Naive B cell (primary cell): Measurements from ENCODE around the gene MAGEA4. TPM values are rescaled to one million over a fixed set of nuclear protein-coding genes. Genes with fewer than 3 reads are reported as not detected.

Source experiments
- ATAC-seq, 2 donors: fragments of 150-1000 bp; cut with Tn5 transposase; 2 replicates each; pipeline ENCODE4 v1.10.0; 2021; ENCODE audit warnings: low read depth in 2 of 2, mild to moderate bottlenecking in 2 of 2, moderate library complexity in 2 of 2
- DNase-seq: peaks from one replicate; pipeline ENCODE4 v3.0.0; 2022
- H3K27ac Mint-ChIP-seq, 6 donors: one replicate each; pipeline ENCODE4 v1.8.0; 2020 to 2022; ENCODE audit warnings: mild to moderate bottlenecking in 6 of 6, mixed read lengths in 6 of 6, moderate library complexity in 5 of 6, inconsistent platforms in 2 of 6
- H3K27me3 Mint-ChIP-seq, 3 donors: one replicate each; pipeline ENCODE4 v1.8.0; 2021 to 2022; ENCODE audit warnings: mixed read lengths in 3 of 3, mild to moderate bottlenecking in 1 of 3
- H3K36me3 Mint-ChIP-seq, 2 donors: one replicate each; pipeline ENCODE4 v1.8.0; 2020 to 2022; ENCODE audit warnings: mixed read lengths in 2 of 2, inconsistent platforms in 1 of 2, mild to moderate bottlenecking in 1 of 2
- H3K4me1 Mint-ChIP-seq, 3 donors: one replicate each; pipeline ENCODE4 v1.8.0; 2020 to 2022; ENCODE audit warnings: mixed read lengths in 3 of 3, inconsistent platforms in 1 of 3, mild to moderate bottlenecking in 1 of 3, moderate library complexity in 1 of 3
- H3K4me3 Mint-ChIP-seq, 8 donors: one replicate each; pipeline ENCODE4 v1.8.0; 2020 to 2022; ENCODE audit warnings: mild to moderate bottlenecking in 8 of 8, mixed read lengths in 8 of 8, moderate library complexity in 8 of 8, inconsistent platforms in 2 of 8
- H3K9me3 Mint-ChIP-seq, 7 donors: one replicate each; pipeline ENCODE4 v1.8.0; 2020 to 2022; ENCODE audit warnings: mixed read lengths in 7 of 7, mild to moderate bottlenecking in 5 of 7, inconsistent platforms in 2 of 7, moderate library complexity in 1 of 7
- polyA plus RNA-seq, 6 donors: library from polyadenylated mRNA; unstranded; fragments of 300-500 nt; fragmentation: Illumina TruSeq; gene quantifications; one replicate each; pipeline ENCODE4 v1.2.3, GENCODE V29; 2021; ENCODE audit warnings: low read depth in 6 of 6

Gene MAGEA4
- polyA plus RNA-seq, 6 donors from 2014 or later, result not detected

DNA sequence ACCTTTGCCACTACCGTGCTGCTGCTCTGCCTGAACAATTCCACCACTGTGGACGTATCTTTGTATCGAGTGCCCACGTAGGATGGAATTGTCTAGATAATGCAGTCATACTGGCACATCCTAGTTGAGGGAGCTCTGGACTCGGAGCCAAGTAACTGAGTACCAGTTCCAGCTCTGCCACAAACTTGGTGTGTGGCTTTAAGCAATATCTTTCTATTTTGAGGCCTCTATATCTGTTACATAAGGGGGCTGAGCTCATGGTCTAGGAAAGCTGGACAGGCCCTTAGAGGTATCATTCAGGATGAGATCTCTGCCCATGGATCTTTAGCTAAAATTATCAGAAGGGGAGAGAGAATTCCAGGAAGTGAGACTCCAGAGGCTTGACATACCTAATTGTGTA, 49.3 kb downstream of the MAGEA4 start:
- no peak overlapping the region for H3K27ac Mint-ChIP-seq
- no peaks in the 10 kb centered on the region for H3K36me3 Mint-ChIP-seq
- no peaks in the 10 kb centered on the region for H3K27me3 Mint-ChIP-seq
- H3K4me3 Mint-ChIP-seq, result no peak overlapping the region
- DNase-seq (no peak), ATAC-seq (no peak)
- no peaks in the 10 kb centered on the region for H3K4me1 Mint-ChIP-seq
- H3K9me3 Mint-ChIP-seq, result peaks cover 0 to 18% (median 5%) of the 10 kb centered on the region in 7 donors

DNA sequence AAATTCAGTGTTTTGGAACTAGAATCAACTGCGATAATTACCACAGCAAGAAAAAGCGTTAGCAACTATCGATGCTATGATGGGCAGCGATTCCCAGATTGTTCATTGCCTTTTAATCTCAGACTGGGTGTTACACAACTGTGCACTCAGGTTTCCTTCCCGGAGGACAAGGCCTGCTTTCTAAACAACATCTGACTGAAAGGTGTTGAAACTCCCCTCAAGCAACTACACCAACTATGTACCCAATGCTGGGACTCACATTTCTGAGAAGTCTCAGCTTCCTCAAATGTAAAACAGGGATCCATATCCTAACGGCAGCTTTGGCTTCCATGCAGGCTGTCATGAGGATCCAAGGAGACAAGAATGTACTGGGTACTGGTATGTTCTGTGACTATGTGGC, 53.5 kb downstream of the MAGEA4 start:
- Mint-ChIP-seq H3K27ac (no peak overlapping the region), H3K4me1 (no peaks in the 10 kb centered on the region), H3K4me3 (no peak overlapping the region), H3K9me3 (peaks cover 0 to 14% (median 0%) of the 10 kb centered on the region in 7 donors), H3K27me3 (peaks cover 0 to 6% (median 0%) of the 10 kb centered on the region in 3 donors), H3K36me3 (no peaks in the 10 kb centered on the region)
- DNase-seq (no peak), ATAC-seq (no peak)

- H3K27ac Mint-ChIP-seq, result no peak overlapping the region
- H3K4me1 Mint-ChIP-seq, result peaks cover 0 to 2% (median 0%) of the 10 kb centered on the region in 3 donors
- peaks cover 0 to 18% (median 9%) of the 10 kb centered on the region in 3 donors for H3K27me3 Mint-ChIP-seq
- DNase-seq (no peak), ATAC-seq (no peak)
- H3K4me3 Mint-ChIP-seq, result no peak overlapping the region
- H3K36me3 Mint-ChIP-seq, result no peaks in the 10 kb centered on the region
- H3K9me3 Mint-ChIP-seq, result peaks cover 0 to 6% (median 0%) of the 10 kb centered on the region in 7 donors
Measured at GRCh38 chrX:151970027-151970426, 57.3 kb downstream of the MAGEA4 start.

GRCh38 chrX:151970661-151971060, 58.0 kb downstream of the MAGEA4 start:
- Mint-ChIP-seq H3K36me3 (no peaks in the 10 kb centered on the region), H3K4me3 (no peak overlapping the region), H3K9me3 (peaks cover 0 to 6% (median 0%) of the 10 kb centered on the region in 7 donors), H3K27me3 (peaks cover 2 to 24% (median 16%) of the 10 kb centered on the region in 3 donors), H3K27ac (peak overlapping the region in 1 of 6 donors; percentile 49), H3K4me1 (peaks cover 0 to 2% (median 0%) of the 10 kb centered on the region in 3 donors)
- no peak for DNase-seq
- no peak for ATAC-seq

DNA sequence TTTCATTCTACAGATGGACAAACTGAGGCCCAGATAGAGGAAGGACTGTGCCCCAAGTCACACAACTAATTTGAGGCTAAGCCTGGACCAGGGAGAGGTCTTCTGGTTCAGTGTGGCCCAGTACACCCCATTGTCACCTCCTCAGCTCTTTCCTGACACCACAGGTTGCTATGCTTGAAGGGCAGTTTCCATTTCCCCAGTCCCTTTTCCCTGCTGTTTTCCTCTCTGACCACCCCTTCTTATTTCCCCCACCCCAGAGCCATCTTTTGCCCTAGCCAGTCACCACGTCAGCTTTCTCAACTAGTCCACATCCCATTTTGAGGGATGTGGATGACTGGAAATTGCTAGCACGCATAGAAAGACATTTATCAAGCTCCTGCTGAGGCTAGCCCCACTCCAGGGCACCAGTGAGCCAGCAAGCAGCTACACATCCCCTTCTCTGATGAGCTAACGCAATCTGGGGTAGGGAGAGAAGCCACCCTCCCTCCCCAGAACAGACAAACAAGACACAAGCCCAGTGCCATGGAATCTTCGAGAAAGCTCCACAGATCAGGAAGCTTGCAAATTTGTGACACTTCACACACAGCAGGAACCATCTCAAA, 60.5 kb downstream of the MAGEA4 start:
- Mint-ChIP-seq H3K9me3 (peaks cover 0 to 6% (median 0%) of the 10 kb centered on the region in 7 donors), H3K27ac (no peak overlapping the region), H3K4me1 (peaks cover 0 to 2% (median 0%) of the 10 kb centered on the region in 3 donors), H3K36me3 (no peaks in the 10 kb centered on the region), H3K27me3 (peaks cover 4 to 25% (median 24%) of the 10 kb centered on the region in 3 donors), H3K4me3 (peak overlapping the region in 3 of 8 donors; percentile 17 to 57 (median 42))
- DNase-seq (no peak), ATAC-seq (no peak)

GRCh38 chrX:151973851-151974335, 61.2 kb downstream of the MAGEA4 start:
- Mint-ChIP-seq H3K27me3 (peaks cover 4 to 24% (median 24%) of the 10 kb centered on the region in 3 donors), H3K36me3 (no peaks in the 10 kb centered on the region), H3K27ac (no peak overlapping the region), H3K4me1 (peaks cover 0 to 2% (median 0%) of the 10 kb centered on the region in 3 donors), H3K9me3 (peaks cover 0 to 4% (median 0%) of the 10 kb centered on the region in 7 donors), H3K4me3 (peak overlapping the region in 1 of 8 donors; percentile 51)
- ATAC-seq (no peak), DNase-seq (no peak)

Other genes with a start within 250 kb of the MAGEA4 start
- not detected for gene PRRG3, start 217.4 kb upstream of the MAGEA4 start, polyA plus RNA-seq
- not detected for gene FATE1, start 196.9 kb upstream of the MAGEA4 start, polyA plus RNA-seq
- not detected for gene CNGA2, start 178.1 kb upstream of the MAGEA4 start, polyA plus RNA-seq
- not detected for gene GABRE, start 61.8 kb downstream of the MAGEA4 start, polyA plus RNA-seq
- not detected for gene MAGEA10, start 225.7 kb downstream of the MAGEA4 start, polyA plus RNA-seq